IPS-18a (cell line): ENCODE measurements around the gene RNF8.
"Not testable (repeated sequence)": the region's sequence is repeated elsewhere in the genome, so short reads cannot be mapped to it uniquely, and the experiment has no call there.

Source experiments
- H3K27ac ChIP-seq: one replicate; pipeline ENCODE4 v1.5.1; 2013; ENCODE audit warnings: low read length
- H3K27me3 ChIP-seq: one replicate; pipeline ENCODE4 v1.6.1; 2013; ENCODE audit warnings: mild to moderate bottlenecking, low read length; ENCODE audit not compliant: control insufficient read depth, insufficient read depth
- H3K36me3 ChIP-seq: one replicate; pipeline ENCODE4 v1.6.1; 2013; ENCODE audit warnings: low read depth, low read length; ENCODE audit not compliant: control insufficient read depth
- H3K4me1 ChIP-seq: one replicate; pipeline ENCODE4 v1.6.1; 2013; ENCODE audit warnings: low read depth, low read length; ENCODE audit not compliant: control insufficient read depth
- H3K4me3 ChIP-seq: one replicate; pipeline ENCODE4 v1.5.1; 2013; ENCODE audit warnings: low read length
- H3K9ac ChIP-seq: one replicate; pipeline ENCODE4 v1.6.1; 2013; ENCODE audit warnings: mild to moderate bottlenecking, low read length, moderate library complexity
- H3K9me3 ChIP-seq: one replicate; pipeline ENCODE4 v1.6.1; 2013; ENCODE audit warnings: low read depth, low read length; ENCODE audit not compliant: control insufficient read depth

Gene RNF8

GRCh38 chr6:37324131-37325033, 29.4 kb upstream of the RNF8 start:
- Histone ChIP-seq H3K4me3 (no peak overlapping the region), H3K9me3 (no peaks in the 10 kb centered on the region), H3K27me3 (no peaks in the 10 kb centered on the region), H3K9ac (no peak overlapping the region), H3K4me1 (no peaks in the 10 kb centered on the region), H3K27ac (no peak overlapping the region), H3K36me3 (peaks cover 13% of the 10 kb centered on the region)

DNA sequence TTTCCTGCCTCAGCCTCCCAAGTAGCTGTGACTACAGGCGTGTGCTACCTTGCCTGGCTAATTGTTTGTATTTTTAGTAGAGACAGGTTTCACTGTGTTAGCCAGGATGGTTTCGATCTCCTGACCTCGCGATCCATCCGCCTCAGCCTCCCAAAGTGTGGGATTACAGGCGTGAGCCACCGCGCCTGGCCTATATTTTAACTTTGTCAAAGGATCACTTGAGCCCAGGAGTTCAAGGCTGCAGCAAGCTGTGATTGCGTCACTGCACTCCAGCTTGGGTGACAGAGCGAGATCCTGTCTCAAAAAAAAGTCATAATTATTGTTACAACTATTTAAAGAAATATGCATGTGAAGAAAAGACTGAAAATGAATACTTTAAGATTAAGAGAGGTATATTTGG, 23.4 kb upstream of the RNF8 start:
- H3K9me3 ChIP-seq, H3K4me3 ChIP-seq, H3K9ac ChIP-seq, H3K27me3 ChIP-seq, H3K4me1 ChIP-seq, H3K27ac ChIP-seq: not testable (repeated sequence)
- peaks cover 10% of the 10 kb centered on the region for H3K36me3 ChIP-seq

GRCh38 chr6:37331047-37331446, 22.7 kb upstream of the RNF8 start:
- H3K27me3 ChIP-seq: no peaks in the 10 kb centered on the region

GRCh38 chr6:37332894-37333293, 20.9 kb upstream of the RNF8 start:
- Histone ChIP-seq H3K27me3 (no peaks in the 10 kb centered on the region), H3K36me3 (peaks cover 10% of the 10 kb centered on the region), H3K4me3 (no peak overlapping the region), H3K9me3 (no peaks in the 10 kb centered on the region), H3K27ac (no peak overlapping the region), H3K9ac (no peak overlapping the region), H3K4me1 (no peaks in the 10 kb centered on the region)

More at GRCh38 chr6:37331047-37331446, 22.7 kb upstream of the RNF8 start:
- Histone ChIP-seq H3K36me3 (peaks cover 10% of the 10 kb centered on the region), H3K9ac (no peak overlapping the region), H3K4me3 (no peak overlapping the region), H3K27ac (no peak overlapping the region), H3K4me1 (no peaks in the 10 kb centered on the region), H3K9me3 (no peaks in the 10 kb centered on the region)

DNA sequence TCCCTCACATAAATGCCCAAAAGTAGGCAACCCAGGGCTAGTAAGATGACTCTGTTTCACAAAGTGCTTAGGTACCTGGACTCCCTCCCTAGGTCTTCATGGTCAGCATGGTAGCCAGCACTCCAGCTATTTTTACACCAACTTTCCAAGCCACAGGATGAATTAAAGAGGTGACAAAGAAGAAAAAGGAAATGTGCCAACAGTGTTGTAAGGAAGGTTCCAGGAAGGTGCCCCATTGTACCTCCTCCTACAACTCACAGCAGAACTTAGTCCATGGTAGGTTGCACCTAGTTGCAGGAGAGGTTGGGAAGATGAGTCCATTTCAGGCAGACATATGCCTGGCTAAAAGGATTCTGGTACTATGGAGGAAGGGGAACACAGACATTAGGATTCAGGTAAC, 19.7 kb upstream of the RNF8 start:
- no peaks in the 10 kb centered on the region for H3K9me3 ChIP-seq
- no peak overlapping the region for H3K4me3 ChIP-seq
- no peak overlapping the region for H3K27ac ChIP-seq
- no peaks in the 10 kb centered on the region for H3K27me3 ChIP-seq
- no peak overlapping the region for H3K9ac ChIP-seq
- H3K4me1 ChIP-seq: no peaks in the 10 kb centered on the region
- H3K36me3 ChIP-seq: peaks cover 10% of the 10 kb centered on the region

- H3K9me3 ChIP-seq, H3K27ac ChIP-seq, H3K4me1 ChIP-seq, H3K4me3 ChIP-seq, H3K36me3 ChIP-seq, H3K27me3 ChIP-seq, H3K9ac ChIP-seq: not testable (repeated sequence)
Measured at GRCh38 chr6:37338317-37338716, 15.5 kb upstream of the RNF8 start.

GRCh38 chr6:37338745-37339255, 15.0 kb upstream of the RNF8 start:
- Histone ChIP-seq H3K27me3 (no peaks in the 10 kb centered on the region), H3K4me3 (no peak overlapping the region), H3K4me1 (no peaks in the 10 kb centered on the region), H3K9ac (no peak overlapping the region), H3K9me3 (no peaks in the 10 kb centered on the region), H3K27ac (no peak overlapping the region), H3K36me3 (no peaks in the 10 kb centered on the region)

DNA sequence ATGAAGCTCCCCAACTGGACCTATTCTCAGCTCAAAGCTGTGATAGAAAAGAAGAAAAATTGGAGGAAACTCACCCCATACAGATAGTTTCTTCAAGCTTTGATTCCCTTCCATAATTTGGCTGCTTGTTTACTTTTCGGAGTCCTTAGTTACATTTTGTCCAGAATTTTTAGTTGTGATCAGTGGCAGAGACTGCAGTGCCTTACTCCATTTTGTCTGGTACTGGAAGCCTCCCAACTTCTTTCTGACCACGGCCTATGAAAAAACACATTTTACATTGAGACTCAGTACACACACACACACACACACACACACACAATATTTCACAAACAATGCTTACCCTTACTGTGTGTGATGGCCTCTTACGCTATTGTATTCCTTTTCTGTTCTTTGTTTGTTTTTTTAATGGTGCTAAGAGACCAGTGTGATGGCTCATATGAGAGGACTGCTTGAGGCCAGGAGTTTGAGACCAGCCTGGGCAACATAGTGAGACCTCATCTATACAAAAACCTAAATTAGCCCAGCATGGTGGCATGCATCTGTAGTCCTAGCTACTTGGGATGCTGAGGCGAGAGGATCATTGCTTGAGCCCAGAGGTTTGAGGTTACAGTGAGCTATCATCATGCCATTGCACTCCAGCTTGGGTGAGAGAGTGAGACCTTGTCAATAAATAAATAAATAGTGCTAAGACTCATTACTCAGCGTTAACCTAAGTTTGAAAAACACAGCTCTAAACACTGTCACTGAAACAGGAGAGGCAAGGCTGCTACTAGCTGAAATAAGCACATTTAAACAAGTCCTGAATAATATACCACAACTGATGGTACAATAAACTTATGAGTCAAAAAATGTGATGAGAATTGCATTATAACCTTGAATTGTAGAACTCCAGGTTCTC, 13.8 kb upstream of the RNF8 start:
- Histone ChIP-seq H3K36me3 (no peaks in the 10 kb centered on the region), H3K9me3 (no peaks in the 10 kb centered on the region), H3K9ac (no peak overlapping the region), H3K27me3 (no peaks in the 10 kb centered on the region), H3K4me3 (no peak overlapping the region), H3K4me1 (no peaks in the 10 kb centered on the region), H3K27ac (no peak overlapping the region)

DNA sequence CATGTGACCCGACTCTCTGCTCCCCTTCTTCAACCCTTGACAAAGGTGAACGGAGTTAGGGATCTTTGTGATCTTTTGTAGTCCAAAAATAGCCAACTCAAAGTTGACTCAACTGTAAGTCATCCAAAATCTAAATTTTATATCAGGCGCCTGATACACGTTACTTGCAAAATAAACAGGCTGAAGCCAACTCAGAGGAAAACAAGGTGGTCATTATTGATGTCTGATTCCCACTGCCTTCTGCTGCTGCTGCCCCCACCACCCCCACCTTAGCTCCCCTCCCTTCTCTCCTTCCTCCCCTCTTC, 13.2 kb upstream of the RNF8 start:
- no peak overlapping the region for H3K27ac ChIP-seq
- H3K4me1 ChIP-seq: no peaks in the 10 kb centered on the region
- no peaks in the 10 kb centered on the region for H3K27me3 ChIP-seq
- H3K4me3 ChIP-seq: no peak overlapping the region
- no peak overlapping the region for H3K9ac ChIP-seq
- H3K9me3 ChIP-seq: no peaks in the 10 kb centered on the region
- no peaks in the 10 kb centered on the region for H3K36me3 ChIP-seq

GRCh38 chr6:37343248-37343647, 10.5 kb upstream of the RNF8 start:
- no peaks in the 10 kb centered on the region for H3K36me3 ChIP-seq
- no peak overlapping the region for H3K9ac ChIP-seq
- no peak overlapping the region for H3K4me3 ChIP-seq
- H3K27ac ChIP-seq: no peak overlapping the region
- H3K4me1 ChIP-seq: no peaks in the 10 kb centered on the region
- no peaks in the 10 kb centered on the region for H3K9me3 ChIP-seq
- no peaks in the 10 kb centered on the region for H3K27me3 ChIP-seq

GRCh38 chr6:37344308-37344707, 9.5 kb upstream of the RNF8 start:
- no peaks in the 10 kb centered on the region for H3K4me1 ChIP-seq
- H3K4me3 ChIP-seq: no peak overlapping the region
- no peaks in the 10 kb centered on the region for H3K9me3 ChIP-seq
- H3K9ac ChIP-seq: no peak overlapping the region
- H3K27me3 ChIP-seq: no peaks in the 10 kb centered on the region
- H3K36me3 ChIP-seq: no peaks in the 10 kb centered on the region
- no peak overlapping the region for H3K27ac ChIP-seq
